Measurements from ENCODE around the gene THUMPD1. TPM values are rescaled to one million over a fixed set of nuclear protein-coding genes. Genes with fewer than 3 reads are reported as not detected.

Gene THUMPD1
- total and polyA plus RNA-seq, 10 of the 15 experiments (the other 5 are each of a cell fraction or from before 2014, with no cell fraction given): 21.5 to 49.5 (median 36.9) TPM

DNA sequence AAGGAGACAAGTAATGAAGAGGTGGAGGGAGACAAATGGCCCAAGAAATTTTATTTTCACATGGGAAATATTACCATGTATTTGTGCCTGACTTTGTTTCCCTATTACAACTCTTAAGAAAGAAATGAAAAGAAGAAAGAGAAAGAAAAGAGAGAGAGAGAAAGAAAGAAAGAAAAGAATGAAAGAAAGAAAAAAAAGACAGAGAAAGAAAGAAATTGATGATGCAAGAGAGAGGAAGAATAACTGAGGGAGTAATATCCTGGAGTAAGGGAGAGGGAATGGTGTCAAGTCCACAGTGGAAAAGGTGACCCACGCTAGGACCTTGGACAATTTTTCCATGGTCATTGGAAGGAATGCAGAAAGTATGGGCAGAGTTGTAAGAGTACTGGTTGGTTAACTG is 12.1 kb upstream of the THUMPD1 start:
- in situ Hi-C loops (cut with MboI): no loop called here
- ChIA-PET POLR2A (no interaction called here), SMC1A (ENCODE audit: uncharacterized antibody, unreplicated experiment) (no interaction called here), CTCF (no interaction called here), RAD21 (ENCODE audit: unreplicated experiment) (no interaction called here)
- no TSS peak for BruUV-seq (replicated peaks)
- FAIRE-seq: no peak
- 28% methylated on average over 1 of the region's 1 CpG for WGBS (ENCODE audit: insufficient coverage, insufficient replicate concordance, low lambda C conversion rate, missing lambda C conversion rate)
- H2AFZ ChIP-seq (ENCODE audit: control insufficient read depth, low read depth, low read length): no peak overlapping the region
- no peak overlapping the region for H3K4me2 ChIP-seq (ENCODE audit: control insufficient read depth, insufficient read depth)
- no peaks in the 10 kb centered on the region; a peak in 1 of 4 replicates for H3K27me3 ChIP-seq (replicated peaks in 1 of 2; ENCODE audit: control insufficient read depth in 2 of 2, insufficient read depth in 2 of 2, low read length in 1 of 2)
- no peaks in the 10 kb centered on the region for H3K36me3 ChIP-seq (ENCODE audit: control insufficient read depth in 2 of 2, insufficient read depth in 2 of 2, low read length in 1 of 2)
- no peak for DNase-seq (ENCODE audit: low read depth, low spot score)
- no peak overlapping the region for H3K9ac ChIP-seq (ENCODE audit: control insufficient read depth, insufficient read depth, low read length)
- no peaks in the 10 kb centered on the region for H3K4me1 ChIP-seq (ENCODE audit: control insufficient read depth, insufficient read depth, low read length)
- H4K20me1 ChIP-seq (ENCODE audit: control insufficient read depth, insufficient read depth): no peaks in the 10 kb centered on the region
- no peak overlapping the region for H3K27ac ChIP-seq (ENCODE audit: control insufficient read depth, insufficient read depth)
- TF ChIP-seq HCFC1 (IDR thresholded peaks at IDR 0.05; ENCODE audit: low read length): no peak
- H3K4me3 ChIP-seq: no peak overlapping the region
- H3K9me3 ChIP-seq (replicated peaks; ENCODE audit: control insufficient read depth, insufficient read depth, low read length): no peaks in the 10 kb centered on the region; the same call in 2 of the 3 replicates
- no peaks in the 10 kb centered on the region for H3K79me2 ChIP-seq (ENCODE audit: control insufficient read depth, insufficient read depth, low read length)
- no peak for ATAC-seq
- intact Hi-C loops (cut with micrococcal nuclease; ENCODE audit: unreplicated experiment): no loop called here

- no peak overlapping the region for H3K9ac ChIP-seq (ENCODE audit: control insufficient read depth, insufficient read depth, low read length)
- no peaks in the 10 kb centered on the region; the same call in 1 of the 3 replicates for H3K9me3 ChIP-seq (replicated peaks; ENCODE audit: control insufficient read depth, insufficient read depth, low read length)
- no peak overlapping the region for H3K27ac ChIP-seq (ENCODE audit: control insufficient read depth, insufficient read depth)
- WGBS (ENCODE audit: insufficient coverage, insufficient replicate concordance, low lambda C conversion rate, missing lambda C conversion rate): no CpG with 5 or more reads among the region's 1 CpG
- BruUV-seq (replicated peaks): no TSS peak
- H3K27me3 ChIP-seq (replicated peaks in 1 of 2; ENCODE audit: control insufficient read depth in 2 of 2, insufficient read depth in 2 of 2, low read length in 1 of 2): no peaks in the 10 kb centered on the region; a peak in 1 of 4 replicates
- DNase-seq (ENCODE audit: low read depth, low spot score) (no peak), FAIRE-seq (no peak), ATAC-seq (no peak)
- ChIA-PET RAD21 (ENCODE audit: unreplicated experiment) (no interaction called here), CTCF (interaction anchor here (0.7 to 1.1 kb wide), 2 partner anchors 23 to 68 kb away, joined by 3 read pairs; no protein-coding TSS in a partner anchor), SMC1A (ENCODE audit: uncharacterized antibody, unreplicated experiment) (no interaction called here), POLR2A (no interaction called here)
- H2AFZ ChIP-seq (ENCODE audit: control insufficient read depth, low read depth, low read length): no peak overlapping the region
- intact Hi-C loops (cut with micrococcal nuclease; ENCODE audit: unreplicated experiment): no loop called here
- H4K20me1 ChIP-seq (ENCODE audit: control insufficient read depth, insufficient read depth): no peaks in the 10 kb centered on the region
- no peak overlapping the region for H3K4me3 ChIP-seq
- no peaks in the 10 kb centered on the region for H3K4me1 ChIP-seq (ENCODE audit: control insufficient read depth, insufficient read depth, low read length)
- H3K36me3 ChIP-seq (ENCODE audit: control insufficient read depth in 2 of 2, insufficient read depth in 2 of 2, low read length in 1 of 2): no peaks in the 10 kb centered on the region
- no peaks in the 10 kb centered on the region for H3K79me2 ChIP-seq (ENCODE audit: control insufficient read depth, insufficient read depth, low read length)
- in situ Hi-C loops (cut with MboI): no loop called here
- H3K4me2 ChIP-seq (ENCODE audit: control insufficient read depth, insufficient read depth): no peak overlapping the region
- TF ChIP-seq ZNF217 (IDR thresholded peaks at IDR 0.05) (no peak), SUPT20H (IDR thresholded peaks at IDR 0.05; ENCODE audit: borderline replicate concordance, control insufficient read depth, low read depth, low read length) (no peak), NR2F1 (conservative IDR thresholded peaks at IDR 0.05) (no peak), CHD1 (IDR thresholded peaks at IDR 0.05; ENCODE audit: low read depth, low read length) (no peak), CHD4 (IDR thresholded peaks at IDR 0.05) (no peak), DPF2 (IDR thresholded peaks at IDR 0.05) (no peak), MTA3 (IDR thresholded peaks at IDR 0.05; ENCODE audit: borderline replicate concordance, low read length) (no peak), TARDBP (IDR thresholded peaks at IDR 0.05; ENCODE audit: borderline replicate concordance) (no peak), SIX5 (IDR thresholded peaks at IDR 0.05; ENCODE audit: low read depth, low read length, severe bottlenecking) (no peak), MXI1 (IDR thresholded peaks at IDR 0.05; ENCODE audit: low read depth, low read length) (no peak), NR2C2 (IDR thresholded peaks at IDR 0.05; ENCODE audit: borderline replicate concordance, control insufficient read depth, insufficient read length, low read depth) (no peak), SIN3A (IDR thresholded peaks at IDR 0.05; ENCODE audit: low read depth, low read length) (no peak)
- TF ChIP-seq, protein P1, sequence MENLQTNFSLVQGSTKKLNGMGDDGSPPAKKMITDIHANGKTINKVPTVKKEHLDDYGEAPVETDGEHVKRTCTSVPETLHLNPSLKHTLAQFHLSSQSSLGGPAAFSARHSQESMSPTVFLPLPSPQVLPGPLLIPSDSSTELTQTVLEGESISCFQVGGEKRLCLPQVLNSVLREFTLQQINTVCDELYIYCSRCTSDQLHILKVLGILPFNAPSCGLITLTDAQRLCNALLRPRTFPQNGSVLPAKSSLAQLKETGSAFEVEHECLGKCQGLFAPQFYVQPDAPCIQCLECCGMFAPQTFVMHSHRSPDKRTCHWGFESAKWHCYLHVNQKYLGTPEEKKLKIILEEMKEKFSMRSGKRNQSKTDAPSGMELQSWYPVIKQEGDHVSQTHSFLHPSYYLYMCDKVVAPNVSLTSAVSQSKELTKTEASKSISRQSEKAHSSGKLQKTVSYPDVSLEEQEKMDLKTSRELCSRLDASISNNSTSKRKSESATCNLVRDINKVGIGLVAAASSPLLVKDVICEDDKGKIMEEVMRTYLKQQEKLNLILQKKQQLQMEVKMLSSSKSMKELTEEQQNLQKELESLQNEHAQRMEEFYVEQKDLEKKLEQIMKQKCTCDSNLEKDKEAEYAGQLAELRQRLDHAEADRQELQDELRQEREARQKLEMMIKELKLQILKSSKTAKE (IDR thresholded peaks at IDR 0.05; ENCODE audit: low read depth, poor library complexity, severe bottlenecking): no peak
- TF ChIP-seq, protein P2, sequence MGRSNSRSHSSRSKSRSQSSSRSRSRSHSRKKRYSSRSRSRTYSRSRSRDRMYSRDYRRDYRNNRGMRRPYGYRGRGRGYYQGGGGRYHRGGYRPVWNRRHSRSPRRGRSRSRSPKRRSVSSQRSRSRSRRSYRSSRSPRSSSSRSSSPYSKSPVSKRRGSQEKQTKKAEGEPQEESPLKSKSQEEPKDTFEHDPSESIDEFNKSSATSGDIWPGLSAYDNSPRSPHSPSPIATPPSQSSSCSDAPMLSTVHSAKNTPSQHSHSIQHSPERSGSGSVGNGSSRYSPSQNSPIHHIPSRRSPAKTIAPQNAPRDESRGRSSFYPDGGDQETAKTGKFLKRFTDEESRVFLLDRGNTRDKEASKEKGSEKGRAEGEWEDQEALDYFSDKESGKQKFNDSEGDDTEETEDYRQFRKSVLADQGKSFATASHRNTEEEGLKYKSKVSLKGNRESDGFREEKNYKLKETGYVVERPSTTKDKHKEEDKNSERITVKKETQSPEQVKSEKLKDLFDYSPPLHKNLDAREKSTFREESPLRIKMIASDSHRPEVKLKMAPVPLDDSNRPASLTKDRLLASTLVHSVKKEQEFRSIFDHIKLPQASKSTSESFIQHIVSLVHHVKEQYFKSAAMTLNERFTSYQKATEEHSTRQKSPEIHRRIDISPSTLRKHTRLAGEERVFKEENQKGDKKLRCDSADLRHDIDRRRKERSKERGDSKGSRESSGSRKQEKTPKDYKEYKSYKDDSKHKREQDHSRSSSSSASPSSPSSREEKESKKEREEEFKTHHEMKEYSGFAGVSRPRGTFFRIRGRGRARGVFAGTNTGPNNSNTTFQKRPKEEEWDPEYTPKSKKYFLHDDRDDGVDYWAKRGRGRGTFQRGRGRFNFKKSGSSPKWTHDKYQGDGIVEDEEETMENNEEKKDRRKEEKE (IDR thresholded peaks at IDR 0.05): no peak
These were observed 8.9 kb upstream of the THUMPD1 start for GRCh38 chr16:20750558-20750957.

Measured in GM12878 (cell line).